Fibroblast of peridontal ligament (primary cell): ENCODE results near the gene MYADML2.

Experiments
- DNase-seq: peaks from one replicate; pipeline ENCODE4 v3.0.0-alpha.2; 2010; ENCODE audit errors: extremely low read depth

MYADML2 gene

GRCh38 chr17:81911277-81911961 lies 35.6 kb downstream of the MYADML2 start, which contains the start of gene PCYT2:
Gene PCYT2 (minus strand): TSS chr17:81911399. CDS start chr17:81911355, 44 bp downstream.
- DNase-seq: peak; percentile 68

- DNase-seq: no peak
Measured at GRCh38 chr17:81910840-81911276, 36.2 kb downstream of the MYADML2 start.

DNA sequence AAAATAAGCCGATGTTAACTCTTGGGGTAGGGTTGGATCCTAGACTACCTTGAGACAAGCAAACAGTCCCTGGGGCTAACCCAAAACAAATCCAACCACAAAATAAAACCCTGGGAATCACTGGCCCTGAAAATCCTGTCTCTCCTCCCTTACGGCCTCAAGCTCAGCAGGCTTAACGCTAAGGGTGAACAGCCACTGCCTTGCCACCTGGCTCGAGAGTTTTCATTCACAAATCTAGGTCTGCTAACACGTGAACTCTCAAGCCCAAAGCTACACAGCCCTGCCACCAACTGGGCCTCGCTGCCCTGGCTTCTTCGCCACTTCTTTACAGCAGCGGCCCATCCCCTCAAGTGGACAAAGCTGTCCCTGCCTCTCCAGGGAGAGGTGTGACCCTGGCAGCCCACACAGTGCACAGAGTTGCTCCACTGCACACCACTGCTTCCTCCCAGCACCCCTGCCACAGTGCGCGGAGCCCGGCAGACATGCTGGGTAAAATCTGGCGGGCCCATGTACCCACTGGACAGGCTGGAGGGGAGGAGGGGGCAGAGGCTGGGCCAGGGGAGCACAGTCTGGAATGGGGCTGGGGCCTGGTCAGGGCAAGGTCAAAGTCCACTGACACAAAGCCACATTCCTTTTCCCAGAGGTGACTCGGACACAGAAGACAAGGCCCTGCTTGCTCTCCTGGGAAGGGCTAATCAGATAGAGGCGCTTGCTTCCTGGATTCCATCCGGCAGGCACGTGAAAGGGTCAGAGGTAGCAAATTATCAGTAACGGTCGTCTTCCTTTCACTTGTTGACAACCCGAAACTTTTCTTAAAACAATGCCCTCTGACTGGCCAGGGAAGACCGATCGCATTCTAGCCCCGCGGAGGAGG lies 36.8 kb downstream of the MYADML2 start:
- DNase-seq: no peak

- no peak for DNase-seq
Measured at GRCh38 chr17:81909231-81909630, 37.8 kb downstream of the MYADML2 start.

DNA sequence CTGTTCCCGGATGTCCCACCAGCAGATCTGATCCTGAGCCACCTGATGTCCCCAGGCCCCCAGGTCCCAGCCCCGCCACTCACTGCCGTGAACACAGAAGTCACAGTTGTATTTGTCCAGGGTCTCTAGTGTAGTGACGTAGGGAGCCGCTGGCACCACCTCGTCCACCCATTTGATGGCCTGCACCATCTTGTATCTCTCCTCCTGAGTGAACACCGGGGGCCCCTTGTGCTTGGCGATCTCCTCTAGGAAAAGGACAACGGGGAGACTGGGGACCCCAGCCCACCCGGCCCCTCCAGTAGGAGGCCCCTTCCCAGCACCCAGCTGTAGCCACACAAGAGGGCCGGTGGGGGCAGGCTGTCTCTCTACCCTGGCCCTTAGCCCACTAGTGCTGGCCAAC lies 38.2 kb downstream of the MYADML2 start:
- no peak for DNase-seq

GRCh38 chr17:81907219-81908145 lies 39.6 kb downstream of the MYADML2 start:
- no peak for DNase-seq

- DNase-seq: no peak
Measured at GRCh38 chr17:81906476-81907218, 40.4 kb downstream of the MYADML2 start.

DNA sequence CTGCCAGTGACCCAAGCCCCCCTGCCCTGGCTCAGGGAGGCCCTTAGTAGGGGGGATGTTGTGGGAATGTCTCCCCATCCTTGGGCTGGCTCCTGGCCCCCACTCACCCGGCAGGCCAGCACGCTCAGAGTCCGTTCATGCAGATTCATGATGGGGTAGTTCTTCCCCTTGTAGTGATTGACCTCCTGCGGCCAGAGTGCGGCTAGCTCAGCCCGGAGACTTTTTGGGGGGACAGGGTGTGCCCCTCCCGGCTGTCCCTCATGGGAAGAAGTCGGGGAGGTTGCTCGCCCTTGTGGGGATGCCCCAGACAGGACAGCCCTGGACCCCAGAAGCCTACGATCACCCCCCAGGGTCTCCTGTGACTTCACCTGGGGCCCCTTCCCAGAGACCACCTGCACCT lies 41.0 kb downstream of the MYADML2 start:
- no peak for DNase-seq

DNA sequence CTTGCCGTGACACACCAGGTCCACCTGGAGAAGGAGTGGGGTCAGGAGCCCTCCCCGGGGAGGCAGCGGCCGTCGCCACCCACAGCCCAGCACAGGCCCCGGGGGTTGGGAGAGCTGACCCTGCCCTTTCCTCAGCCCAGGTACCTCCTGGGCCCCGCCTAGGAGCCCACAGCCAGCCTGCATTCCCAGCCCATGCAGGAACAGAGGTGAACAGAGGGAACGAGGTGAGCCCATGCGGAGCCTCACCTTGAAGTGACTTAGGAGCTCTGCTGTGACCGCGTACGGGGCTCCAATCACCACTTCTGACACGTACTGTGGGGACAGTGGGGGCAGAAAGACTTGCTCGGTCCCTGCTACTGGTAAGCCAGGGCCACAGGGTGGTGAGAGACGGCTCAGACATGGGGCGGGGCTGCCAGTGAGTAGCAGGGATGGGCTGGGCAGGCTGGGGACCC lies 41.6 kb downstream of the MYADML2 start:
- no peak for DNase-seq

GRCh38 chr17:81904600-81905423 lies 42.2 kb downstream of the MYADML2 start:
- no peak for DNase-seq

- DNase-seq: no peak
Measured at GRCh38 chr17:81903896-81904599, 43.0 kb downstream of the MYADML2 start.

GRCh38 chr17:81903415-81903831 lies 43.6 kb downstream of the MYADML2 start:
- no peak for DNase-seq

GRCh38 chr17:81902653-81903414 lies 44.2 kb downstream of the MYADML2 start:
- DNase-seq: no peak

DNA sequence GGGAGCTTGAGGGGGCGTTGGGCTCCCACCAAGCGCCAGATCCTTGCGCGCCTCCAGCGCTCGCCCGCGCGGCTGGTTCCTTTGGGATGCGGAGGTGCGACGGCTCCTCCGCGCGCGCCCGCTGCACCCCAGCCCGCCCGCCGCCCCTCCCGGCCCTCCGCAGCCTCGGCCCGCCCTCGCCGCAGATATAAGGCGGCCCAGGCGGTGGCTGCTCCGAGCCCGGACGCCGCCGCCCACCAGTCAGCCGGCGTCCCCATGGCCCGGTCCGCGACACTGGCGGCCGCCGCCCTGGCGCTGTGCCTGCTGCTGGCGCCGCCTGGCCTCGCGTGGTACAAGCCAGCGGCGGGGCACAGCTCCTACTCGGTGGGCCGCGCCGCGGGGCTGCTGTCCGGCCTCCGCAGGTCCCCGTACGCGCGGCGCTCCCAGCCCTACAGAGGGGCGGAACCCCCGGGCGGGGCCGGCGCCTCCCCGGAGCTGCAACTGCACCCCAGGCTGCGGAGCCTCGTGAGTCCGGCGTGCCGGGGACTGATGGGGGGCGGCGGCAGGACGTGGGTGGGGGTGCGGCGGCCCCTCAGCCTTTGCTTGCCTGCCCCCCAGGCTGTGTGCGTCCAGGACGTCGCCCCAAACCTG lies 44.9 kb downstream of the MYADML2 start, which contains the start of gene NPB:
Gene NPB (plus strand): TSS at position 216 of the 630 bp plus-strand sequence. CDS start 40 bp downstream, at position 256.
- DNase-seq: no peak

DNA sequence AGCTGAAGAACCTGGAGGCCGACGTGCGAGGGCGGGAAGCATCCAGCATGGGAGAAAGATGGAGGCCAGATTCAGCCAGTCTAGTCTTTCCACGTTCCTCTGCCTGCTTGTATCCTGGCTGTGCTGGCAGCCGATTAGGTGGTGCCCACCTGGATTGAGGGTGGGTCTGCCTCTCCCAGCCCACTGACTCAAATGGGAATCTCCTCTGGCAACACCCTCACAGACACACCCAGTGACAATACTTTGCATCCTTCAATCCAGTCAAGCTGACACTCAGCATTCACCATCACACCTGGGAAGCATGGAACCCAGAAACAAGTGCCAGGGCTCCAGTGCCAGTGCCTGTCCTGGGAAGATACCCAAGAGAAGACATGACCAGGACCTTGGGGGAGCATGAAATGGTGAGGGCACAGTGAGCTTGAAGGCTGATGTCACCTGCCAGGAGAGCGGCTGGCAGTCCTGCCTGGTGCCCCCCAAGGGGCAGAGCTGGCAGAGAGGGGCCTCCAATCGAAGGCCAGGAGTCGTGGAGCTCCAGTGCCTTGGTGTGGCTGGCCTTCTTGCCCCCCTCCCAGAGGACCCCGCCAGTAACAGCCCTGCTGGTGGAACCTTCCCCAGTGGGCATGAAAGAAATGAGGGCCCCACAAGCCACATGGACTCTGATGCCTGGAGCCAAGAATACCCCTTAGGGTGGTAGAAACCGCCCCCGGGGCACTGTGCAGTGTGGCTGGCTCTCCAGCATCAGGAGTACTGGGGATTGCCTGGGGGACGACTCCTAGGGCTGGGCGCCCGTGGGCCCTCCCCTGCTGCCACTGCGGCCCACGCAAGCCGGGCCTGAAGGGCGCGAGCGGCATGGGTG lies 45.6 kb downstream of the MYADML2 start:
- DNase-seq: no peak

DNA sequence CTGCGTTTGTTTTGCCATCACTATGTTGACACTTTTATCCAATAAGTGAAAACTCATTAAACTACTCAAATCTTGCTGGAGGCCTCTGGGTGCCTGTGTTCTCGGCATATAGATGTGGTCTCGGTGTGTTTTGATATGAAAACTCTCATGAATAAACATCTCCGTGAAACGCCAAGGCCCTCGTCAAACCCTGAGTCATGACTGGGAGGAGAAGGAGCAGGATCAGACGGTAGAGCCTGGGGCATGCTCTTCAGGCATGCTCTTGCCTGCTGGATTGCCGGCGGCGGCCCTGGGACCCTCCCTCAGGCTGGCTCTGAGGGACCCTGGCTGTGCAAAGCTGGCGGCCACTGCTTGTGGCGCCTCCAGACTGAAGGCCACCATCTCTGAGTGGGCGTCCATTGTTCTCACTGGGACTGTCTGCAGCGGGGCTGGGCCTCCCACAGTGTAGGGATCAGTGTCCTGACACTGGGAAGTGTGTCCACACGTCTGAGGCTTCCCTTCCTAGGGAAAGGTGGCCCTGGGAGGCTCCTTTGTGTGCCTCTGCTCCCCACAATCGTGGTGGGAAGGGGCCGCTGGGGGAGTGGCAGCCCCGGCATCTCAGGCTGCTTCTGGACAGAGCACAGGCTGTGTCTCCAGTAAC lies 46.7 kb downstream of the MYADML2 start:
- DNase-seq: peak; percentile 19
